Stimulated activated CD4-positive, alpha-beta T cell treated with anti-CD3 and anti-CD28 coated beads, TNF-alpha, amount 100 ng/mL, for 4 hours (primary cell): ENCODE data around the gene BAIAP2L1.

ENCODE experiments used
- DNase-seq, 3 experiments: peaks; one replicate each; pipeline ENCODE4 v3.0.0-alpha.2; 2020; ENCODE audit warnings: low read depth in 3 of 3

Gene BAIAP2L1

DNA sequence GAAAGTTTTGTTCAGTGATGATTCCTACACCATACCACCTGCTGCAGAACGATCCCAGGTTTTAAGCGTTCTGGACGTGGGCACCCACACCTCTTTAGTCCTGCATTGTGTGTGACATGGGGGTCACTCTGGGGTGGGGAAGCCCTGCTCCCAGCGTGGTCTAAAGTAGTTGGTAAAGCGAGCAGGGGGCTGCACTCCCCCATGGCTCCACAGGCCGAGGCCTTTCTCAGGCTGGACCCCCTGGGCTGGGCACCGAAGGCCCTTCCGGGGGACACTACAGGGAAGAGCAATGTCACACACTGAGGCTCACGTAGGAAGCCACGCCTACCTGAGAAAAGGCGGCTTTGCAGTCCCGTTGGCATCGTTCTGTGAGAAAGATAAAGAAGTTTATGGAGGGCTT, 107.1 kb downstream of the BAIAP2L1 start:
- DNase-seq: no peak

GRCh38 chr7:98293265-98293664, 107.6 kb downstream of the BAIAP2L1 start:
- no peak for DNase-seq

GRCh38 chr7:98291717-98292116, 109.2 kb downstream of the BAIAP2L1 start:
- DNase-seq: no peak

- DNase-seq: no peak
These were observed 111.5 kb downstream of the BAIAP2L1 start for GRCh38 chr7:98289333-98289875.

DNA sequence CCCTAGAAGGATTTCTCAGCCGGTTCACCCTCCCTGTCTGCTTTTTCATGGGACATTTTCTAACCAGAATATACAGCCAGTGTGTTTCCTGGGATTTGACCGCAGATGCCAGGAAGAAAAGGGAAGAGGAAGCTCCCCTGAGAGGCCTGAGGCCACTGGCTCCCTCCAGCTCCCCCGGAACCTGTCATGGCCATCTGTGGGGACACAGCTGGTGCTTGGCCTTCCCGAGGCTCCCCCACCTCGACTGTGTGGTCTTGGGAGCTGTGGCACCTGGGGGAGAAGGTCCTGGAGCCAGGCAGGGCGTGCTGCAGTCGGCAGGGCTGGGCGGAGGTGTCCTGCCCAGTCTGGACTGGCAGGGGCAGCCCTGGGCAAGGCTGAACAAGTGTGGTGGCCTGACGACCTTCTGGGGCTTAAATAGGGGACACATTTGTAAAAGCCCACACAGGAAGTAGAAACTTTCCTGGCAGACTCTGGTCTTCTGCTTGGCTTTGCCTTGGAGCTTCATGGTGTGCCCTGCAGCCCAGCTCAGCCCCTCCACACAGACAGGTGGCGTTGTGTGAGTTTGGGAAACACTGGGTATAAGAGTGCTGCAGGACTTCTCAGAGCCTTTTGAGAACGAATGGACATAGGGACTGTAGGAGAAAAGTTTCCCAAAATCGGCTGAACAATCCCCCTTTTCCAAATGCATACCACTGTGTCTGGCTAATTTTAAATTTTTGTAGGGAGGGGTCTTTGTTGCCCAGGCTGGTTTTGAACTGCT, 112.6 kb downstream of the BAIAP2L1 start:
- no peak for DNase-seq

DNA sequence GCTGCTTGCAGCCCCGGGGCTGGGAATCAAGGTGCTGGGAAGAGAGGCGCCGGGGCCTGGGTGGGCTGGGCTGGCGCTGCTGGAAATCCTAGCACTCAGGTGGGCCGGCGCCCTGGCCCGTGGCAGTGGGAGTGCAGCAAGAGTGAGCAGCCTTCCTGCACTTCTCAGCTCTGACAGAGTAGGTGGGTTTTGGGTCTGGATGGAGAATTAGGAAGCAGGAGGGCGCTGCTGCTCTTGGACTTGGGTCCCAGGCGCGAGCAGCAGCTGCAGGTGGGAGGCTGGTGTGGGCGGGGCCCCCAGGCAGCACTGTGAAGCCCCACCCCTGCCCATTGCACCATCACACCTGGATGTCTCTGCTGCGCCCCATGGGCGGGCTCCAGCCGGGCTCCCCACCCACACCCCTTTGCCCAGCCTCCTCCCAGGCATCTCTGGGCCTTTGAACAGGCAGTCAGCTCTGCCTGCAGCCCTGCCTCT, 113.4 kb downstream of the BAIAP2L1 start:
- DNase-seq: no peak

DNA sequence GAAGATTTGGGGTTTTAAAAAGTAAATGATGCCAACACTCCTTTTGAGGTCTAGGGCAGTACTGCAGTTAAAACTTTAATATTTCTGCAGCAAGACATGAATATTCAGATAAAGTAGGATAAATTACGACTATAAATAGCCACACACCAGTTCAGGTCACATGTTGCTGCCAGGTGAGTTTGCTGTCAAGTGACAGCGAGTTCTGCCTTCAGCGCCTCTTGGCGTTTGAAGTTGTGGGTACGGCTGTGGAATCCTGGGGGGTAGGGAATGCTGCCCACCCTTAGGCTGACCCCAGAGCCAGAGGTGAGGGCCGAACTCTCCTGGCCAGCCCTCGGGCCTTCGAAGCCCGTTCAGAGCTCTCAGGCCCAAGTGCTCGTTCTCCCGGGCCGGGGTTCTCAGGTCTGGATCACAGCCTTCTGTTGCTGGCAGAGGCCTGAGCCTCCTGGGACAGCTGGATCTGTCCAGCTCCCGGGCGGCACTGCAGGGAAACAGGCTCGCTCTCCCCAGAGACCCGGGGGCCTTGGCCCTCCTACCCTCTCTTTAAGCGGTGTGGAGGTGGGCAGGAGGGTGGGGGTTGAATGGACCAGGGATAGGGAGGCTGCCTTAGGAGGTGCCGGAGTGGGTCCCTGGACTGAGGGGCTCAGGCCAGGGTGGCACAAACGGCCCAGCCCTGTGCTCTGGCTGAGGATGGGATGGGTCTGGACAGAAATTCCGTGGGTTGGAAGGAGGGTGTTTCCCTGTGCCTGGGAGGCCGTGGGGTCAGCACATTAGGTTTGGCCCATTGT, 114.0 kb downstream of the BAIAP2L1 start:
- DNase-seq: no peak

DNA sequence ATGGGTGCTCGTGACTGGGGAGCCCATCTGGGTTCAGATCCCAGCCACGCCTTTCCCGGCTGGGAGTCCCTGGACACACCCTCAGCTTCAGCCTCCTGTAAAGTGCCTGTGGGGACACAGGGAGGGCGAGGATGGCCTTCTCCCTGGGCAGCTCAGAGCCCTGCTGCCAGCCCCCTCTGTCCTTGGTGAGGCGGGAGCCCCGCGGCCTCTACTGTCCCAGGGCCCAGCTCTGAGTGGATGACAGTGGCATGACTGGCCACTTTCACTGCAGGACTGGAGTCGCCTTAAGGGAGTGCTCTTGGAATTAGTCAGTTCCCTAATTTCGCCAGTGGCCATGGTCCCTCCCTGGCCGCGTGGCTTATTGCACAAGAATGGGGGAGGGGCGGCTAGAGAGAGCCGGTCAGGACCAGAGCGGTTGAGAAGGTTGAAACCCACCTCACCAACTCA, 114.8 kb downstream of the BAIAP2L1 start:
- no peak for DNase-seq

- no peak for DNase-seq
These were observed 115.5 kb downstream of the BAIAP2L1 start for GRCh38 chr7:98285157-98286092.

DNA sequence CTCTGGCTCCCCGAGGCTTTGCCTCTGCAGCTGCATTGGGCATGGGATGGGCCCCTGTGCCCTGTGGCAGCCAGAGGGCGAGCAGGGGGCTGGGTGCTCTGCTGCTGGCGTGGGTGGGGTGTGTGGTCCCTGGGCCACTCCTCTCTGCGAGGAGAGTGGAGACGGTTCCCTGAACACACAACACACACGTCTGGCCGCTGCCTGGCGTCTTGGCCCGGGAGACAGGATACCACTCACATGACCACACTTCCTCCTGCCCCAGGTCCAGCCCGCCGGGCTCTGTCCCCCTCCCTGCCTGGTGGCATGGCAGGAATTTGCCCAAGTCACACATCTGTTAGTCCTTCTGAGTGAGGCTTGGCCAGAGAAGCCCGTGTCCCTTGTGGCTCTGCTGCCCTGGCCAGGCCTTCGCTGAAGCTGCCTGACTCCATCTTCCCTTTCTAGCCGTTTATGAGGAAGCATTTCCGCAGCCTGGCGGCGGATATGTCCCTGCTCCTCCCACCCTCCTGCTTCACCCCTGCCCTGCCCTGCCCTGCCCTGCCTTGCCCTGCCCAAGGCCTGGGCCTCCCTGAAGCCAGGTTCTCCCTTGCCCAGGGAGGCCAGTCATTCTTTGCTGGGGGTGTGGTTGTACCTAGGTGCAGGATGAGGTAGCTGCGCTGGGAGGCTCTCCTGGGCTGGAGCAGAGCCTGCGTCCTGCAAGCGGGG, 116.4 kb downstream of the BAIAP2L1 start:
- DNase-seq: no peak

DNA sequence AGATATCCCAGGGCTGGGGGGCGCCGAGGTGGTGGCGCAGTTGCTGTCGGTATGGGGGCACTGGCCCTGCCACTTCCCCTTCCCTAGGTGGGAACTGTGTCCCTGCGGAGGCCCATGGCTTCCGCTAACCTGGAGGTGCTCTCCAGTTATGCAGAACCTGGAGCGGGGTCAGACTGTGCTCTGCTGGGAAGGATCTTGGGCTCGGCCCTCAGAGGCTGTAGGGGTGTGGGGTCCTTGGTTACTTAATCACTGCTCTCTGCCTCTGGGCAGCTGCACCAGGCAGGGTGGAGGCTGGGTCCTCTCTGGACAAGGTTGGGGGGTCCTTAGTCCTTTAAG, 117.0 kb downstream of the BAIAP2L1 start:
- no peak for DNase-seq

DNA sequence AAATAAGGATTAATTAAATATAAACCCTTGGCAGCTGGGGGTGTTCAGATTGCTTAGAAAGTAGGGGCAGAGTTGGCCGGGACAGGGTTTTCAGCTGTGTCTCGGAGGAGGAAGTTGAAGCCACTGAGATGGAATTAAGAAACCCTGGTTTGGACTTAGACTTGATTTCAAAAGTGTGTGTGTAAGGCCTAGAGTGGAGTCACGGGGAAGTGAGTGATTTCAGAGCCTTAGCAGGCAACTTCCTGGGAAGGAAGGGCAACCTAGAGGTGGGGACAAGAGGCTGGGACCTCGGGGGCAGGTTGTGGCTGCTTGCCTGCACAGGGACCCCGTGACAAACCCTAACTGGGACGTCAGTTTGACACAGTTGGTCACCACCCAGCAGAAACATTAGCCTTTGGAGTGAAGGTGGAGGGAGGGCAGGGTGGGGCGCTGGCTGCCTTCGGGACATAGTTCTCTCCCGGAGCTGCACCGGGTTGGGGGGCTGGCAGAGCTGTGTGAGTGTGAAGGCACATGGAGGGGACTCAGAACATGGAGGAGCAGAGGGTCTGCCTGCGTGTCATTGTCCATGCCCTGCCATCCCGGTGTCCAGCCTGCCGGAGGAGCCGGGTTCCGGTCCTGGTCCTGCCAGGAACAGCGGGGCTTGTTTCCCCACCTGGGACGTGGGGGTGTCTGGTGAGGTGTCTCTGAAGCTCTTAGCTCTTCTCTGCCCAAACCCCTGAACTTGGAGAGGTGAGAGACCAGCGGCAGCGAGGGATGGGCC, 117.6 kb downstream of the BAIAP2L1 start:
- DNase-seq: no peak

DNA sequence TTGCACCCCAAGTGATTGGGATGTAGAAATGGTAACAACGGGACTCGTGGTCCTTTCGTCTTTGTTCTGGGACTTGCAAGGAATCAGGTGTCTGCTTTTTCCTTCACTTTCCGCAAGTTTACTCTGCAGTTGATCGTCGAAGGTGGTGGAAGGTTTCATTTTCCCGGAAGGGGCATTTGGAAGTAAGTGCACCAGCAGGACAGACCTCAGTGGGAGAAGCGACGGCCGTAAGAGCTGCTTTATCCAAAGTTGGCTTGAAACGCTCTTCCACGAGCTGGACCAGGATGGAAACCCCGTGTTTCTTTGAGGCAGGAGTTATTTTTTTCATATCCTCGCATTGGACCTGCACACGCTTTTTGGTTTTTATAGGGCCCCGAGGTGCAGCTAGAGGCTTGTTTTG, 118.2 kb downstream of the BAIAP2L1 start:
- DNase-seq: no peak

- no peak for DNase-seq
These were observed 118.9 kb downstream of the BAIAP2L1 start for GRCh38 chr7:98281757-98282606.

- peak; percentile 87 to 93 (median 88) for DNase-seq
These were observed 119.8 kb downstream of the BAIAP2L1 start, which contains the start of gene BRI3 for GRCh38 chr7:98280791-98281756. BRI3 (plus strand) TSS chr7:98281686; CDS start chr7:98281796, 110 bp downstream.

- no peak for DNase-seq
These were observed 120.6 kb downstream of the BAIAP2L1 start for GRCh38 chr7:98280296-98280695.

- DNase-seq: no peak
These were observed 122.0 kb downstream of the BAIAP2L1 start for GRCh38 chr7:98278936-98279335.

- no peak for DNase-seq
These were observed 122.5 kb downstream of the BAIAP2L1 start for GRCh38 chr7:98278408-98278807.
